GM19035 (cell line): ENCODE results near the gene PAQR6.
A peak's percentile ranks its signal among the peaks of the same experiment; 100 is the strongest.

ENCODE experiments used
- ATAC-seq: cut with Tn5 transposase; IDR thresholded peaks from one replicate; pipeline ENCODE4 v1.9.1; 2021; ENCODE audit not compliant: unreplicated experiment

Gene PAQR6

GRCh38 chr1:156198831-156199349 is 49.0 kb downstream of the PAQR6 start:
- no peak for ATAC-seq

- no peak for ATAC-seq
These were observed 51.4 kb downstream of the PAQR6 start for GRCh38 chr1:156196445-156196844.

GRCh38 chr1:156195853-156196252 is 52.0 kb downstream of the PAQR6 start:
- no peak for ATAC-seq

GRCh38 chr1:156194300-156194652 is 53.6 kb downstream of the PAQR6 start:
- ATAC-seq: peak; percentile 2

GRCh38 chr1:156193488-156194299 is 54.2 kb downstream of the PAQR6 start, which contains the start of gene SLC25A44:
TSS of gene SLC25A44 (plus strand) at chr1:156194104. CDS start at chr1:156199848, 5,744 bp downstream.
- peak; percentile 95 for ATAC-seq
